Choroid plexus epithelial cell (primary cell): ENCODE data around the gene PIP5K1B.

Experiments
- DNase-seq: peaks from one replicate; pipeline ENCODE4 v3.0.0-alpha.2; 2010; ENCODE audit warnings: low read depth
- H3K4me3 ChIP-seq: 2 replicates; pipeline ENCODE4 v1.5.1; 2011; ENCODE audit warnings: low read depth, mild to moderate bottlenecking, control low read depth, low read length, moderate library complexity
- TF ChIP-seq, protein P1 (sequence below): conservative IDR thresholded peaks from 2 replicates; pipeline ENCODE4 v1.5.1; 2011; ENCODE audit warnings: low read depth, mild to moderate bottlenecking, control low read depth, inconsistent platforms, low read length, moderate library complexity

Gene PIP5K1B

DNA sequence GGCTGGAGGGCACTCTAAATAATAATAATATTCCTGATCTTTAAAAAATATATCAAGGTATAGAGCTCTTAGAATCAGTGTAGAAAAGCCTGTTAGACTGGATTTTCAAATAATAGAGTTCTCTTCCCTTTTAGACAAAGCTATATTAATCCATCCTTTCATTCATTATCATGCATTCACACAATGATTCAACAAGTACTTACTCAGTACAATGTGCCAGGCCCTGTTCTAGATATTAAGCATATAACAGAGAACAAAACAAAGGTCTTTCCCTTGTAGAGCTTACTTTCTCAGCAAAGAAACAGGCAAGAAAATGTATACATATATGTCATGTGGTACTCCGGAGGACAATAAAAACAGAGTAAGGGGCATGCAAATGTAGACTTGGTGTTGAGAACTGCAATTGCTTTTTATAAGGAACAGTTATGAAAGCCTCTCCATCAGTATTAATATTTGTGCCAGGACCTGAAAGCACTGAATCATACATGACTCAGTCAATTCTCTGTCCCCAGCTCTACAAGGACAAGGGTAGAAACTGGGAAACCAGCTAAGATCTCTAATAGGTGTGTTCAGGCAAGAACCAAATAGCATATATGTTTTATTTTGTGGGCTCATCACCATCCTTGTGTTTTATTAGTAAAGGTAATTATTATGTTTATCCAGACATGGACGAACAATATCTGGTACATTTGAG, 72.2 kb downstream of the PIP5K1B start:
- TF ChIP-seq, protein P1, sequence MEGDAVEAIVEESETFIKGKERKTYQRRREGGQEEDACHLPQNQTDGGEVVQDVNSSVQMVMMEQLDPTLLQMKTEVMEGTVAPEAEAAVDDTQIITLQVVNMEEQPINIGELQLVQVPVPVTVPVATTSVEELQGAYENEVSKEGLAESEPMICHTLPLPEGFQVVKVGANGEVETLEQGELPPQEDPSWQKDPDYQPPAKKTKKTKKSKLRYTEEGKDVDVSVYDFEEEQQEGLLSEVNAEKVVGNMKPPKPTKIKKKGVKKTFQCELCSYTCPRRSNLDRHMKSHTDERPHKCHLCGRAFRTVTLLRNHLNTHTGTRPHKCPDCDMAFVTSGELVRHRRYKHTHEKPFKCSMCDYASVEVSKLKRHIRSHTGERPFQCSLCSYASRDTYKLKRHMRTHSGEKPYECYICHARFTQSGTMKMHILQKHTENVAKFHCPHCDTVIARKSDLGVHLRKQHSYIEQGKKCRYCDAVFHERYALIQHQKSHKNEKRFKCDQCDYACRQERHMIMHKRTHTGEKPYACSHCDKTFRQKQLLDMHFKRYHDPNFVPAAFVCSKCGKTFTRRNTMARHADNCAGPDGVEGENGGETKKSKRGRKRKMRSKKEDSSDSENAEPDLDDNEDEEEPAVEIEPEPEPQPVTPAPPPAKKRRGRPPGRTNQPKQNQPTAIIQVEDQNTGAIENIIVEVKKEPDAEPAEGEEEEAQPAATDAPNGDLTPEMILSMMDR: no peak
- no peak for DNase-seq
- H3K4me3 ChIP-seq: no peak overlapping the region

DNA sequence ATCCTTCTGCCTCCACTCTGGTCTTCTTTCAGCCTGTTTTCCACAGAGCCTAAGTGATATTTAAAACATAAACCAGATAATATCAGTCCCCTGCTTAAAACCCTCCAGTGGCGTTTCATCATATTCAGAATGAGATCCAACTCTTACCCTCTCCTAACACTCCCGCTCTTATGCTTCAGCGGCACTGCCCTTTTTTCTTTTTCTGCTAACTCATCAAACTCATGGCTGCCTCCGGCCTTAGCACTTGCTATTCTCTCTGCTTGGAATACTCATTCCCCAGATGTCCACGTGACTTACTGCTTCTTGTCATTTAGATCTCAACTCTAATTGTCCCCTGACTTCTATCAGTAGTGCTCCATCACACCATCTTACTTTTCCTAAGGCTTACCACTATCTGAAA, 73.6 kb downstream of the PIP5K1B start:
- no peak for DNase-seq
- no peak overlapping the region for H3K4me3 ChIP-seq
- TF ChIP-seq, protein P1: no peak

DNA sequence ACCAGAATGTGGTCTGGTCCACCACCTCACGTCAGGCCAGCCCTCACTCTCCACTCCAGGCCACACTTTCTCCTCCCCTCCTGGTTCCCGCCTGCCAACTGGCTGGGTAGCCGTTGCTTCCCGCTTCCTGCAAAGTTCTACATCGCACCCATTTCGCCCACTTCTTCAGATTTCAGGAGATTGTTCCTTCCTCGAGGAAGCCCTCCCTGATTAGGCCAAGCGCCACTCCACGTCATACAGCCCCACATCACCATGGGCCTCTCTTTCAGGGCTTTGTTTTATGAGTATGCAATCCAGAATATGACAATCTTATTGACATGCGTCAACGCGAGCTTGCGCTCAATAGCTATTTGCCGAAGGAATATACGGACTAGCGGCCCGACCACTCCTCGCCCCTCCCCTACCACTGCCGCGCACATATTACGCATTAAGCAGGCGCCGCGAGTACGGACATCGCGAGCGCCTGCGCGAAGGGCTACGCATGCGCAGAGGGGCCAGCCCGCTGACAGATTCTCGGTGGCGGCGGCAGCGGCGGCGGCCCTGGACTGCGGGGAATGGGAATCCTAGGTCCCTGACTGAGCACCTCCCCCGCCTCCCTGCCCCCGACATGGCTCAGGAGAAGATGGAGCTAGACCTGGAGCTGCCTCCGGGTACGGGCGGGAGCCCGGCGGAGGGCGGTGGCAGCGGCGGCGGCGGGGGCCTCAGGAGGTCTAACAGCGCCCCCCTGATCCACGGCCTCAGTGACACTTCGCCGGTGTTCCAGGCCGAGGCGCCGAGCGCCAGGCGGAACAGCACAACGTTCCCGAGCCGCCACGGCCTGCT, 74.7 kb downstream of the PIP5K1B start:
- TF ChIP-seq, protein P1: no peak
- H3K4me3 ChIP-seq: peak overlapping the region; percentile 80
- DNase-seq: peak; percentile 96

DNA sequence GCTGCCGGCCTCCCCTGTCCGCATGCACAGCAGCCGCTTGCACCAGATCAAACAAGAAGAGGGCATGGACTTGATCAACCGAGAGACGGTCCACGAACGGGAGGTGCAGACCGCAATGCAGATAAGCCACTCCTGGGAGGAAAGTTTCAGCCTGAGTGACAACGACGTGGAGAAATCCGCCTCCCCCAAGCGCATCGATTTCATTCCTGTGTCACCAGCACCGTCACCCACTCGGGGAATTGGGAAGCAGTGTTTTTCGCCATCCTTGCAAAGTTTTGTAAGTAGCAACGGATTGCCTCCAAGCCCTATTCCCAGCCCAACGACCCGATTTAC, 75.3 kb downstream of the PIP5K1B start:
- DNase-seq: no peak
- TF ChIP-seq, protein P1: no peak
- H3K4me3 ChIP-seq: peak overlapping the region; percentile 80

DNA sequence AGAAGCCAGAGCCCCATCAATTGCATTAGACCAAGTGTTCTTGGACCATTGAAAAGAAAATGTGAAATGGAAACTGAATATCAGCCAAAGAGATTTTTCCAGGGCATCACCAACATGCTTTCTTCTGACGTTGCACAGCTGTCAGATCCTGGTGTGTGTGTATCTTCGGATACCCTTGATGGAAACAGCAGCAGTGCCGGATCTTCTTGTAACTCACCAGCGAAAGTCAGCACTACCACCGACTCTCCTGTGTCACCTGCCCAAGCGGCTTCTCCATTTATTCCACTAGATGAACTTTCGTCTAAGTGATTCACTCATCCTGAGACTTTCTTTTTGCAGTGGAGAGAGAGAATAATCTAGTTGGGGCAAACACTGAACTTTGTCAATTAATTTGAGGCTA, 75.7 kb downstream of the PIP5K1B start:
- H3K4me3 ChIP-seq: peak overlapping the region; percentile 80
- TF ChIP-seq, protein P1: no peak
- DNase-seq: peak; percentile 25

DNA sequence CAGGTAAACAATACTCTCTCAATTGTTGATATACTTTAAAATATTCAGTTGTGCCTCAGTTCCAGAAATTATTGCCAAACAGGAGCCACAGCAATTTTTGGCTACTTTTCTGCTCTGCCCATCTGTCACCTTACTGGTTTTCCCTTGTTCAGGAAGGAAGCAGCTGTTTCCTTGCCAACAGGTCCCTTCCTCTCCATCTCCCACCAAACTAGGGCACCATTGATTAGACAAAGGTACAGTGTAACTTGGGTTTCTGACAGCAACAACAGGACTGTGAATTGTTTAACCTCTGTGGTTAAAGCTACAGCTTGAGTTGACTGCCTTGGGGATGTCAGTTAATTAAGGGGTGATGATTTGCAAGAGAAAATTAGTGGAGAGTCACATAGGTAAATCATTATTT, 76.9 kb downstream of the PIP5K1B start:
- TF ChIP-seq, protein P1: no peak
- no peak for DNase-seq
- H3K4me3 ChIP-seq: no peak overlapping the region
